ENCODE measurements around the gene OR8D4. TPM values are rescaled to one million over a fixed set of nuclear protein-coding genes. Genes with fewer than 3 reads are reported as not detected.

OR8D4 gene
- total RNA-seq, 1 donor from 2014 or later = not detected

- FAIRE-seq (no peak), DNase-seq (ENCODE audit: low read depth) (no peak)
- Histone ChIP-seq H4K20me1 (ENCODE audit: insufficient read depth, low read length) (no peaks in the 10 kb centered on the region), H3K9ac (ENCODE audit: low read length) (no peak overlapping the region), H3K4me2 (ENCODE audit: low read length) (no peak overlapping the region), H3K36me3 (ENCODE audit: insufficient read depth, low read length) (no peaks in the 10 kb centered on the region), H3K4me1 (ENCODE audit: insufficient read depth, low read length) (no peaks in the 10 kb centered on the region), H3K27ac (ENCODE audit: low read depth, low read length) (no peak overlapping the region), H3K27me3 (ENCODE audit: insufficient read depth, low read length) (no peaks in the 10 kb centered on the region), H3K9me3 (ENCODE audit: insufficient read depth, low read depth, low read length) (no peaks in the 10 kb centered on the region), H3K79me2 (ENCODE audit: insufficient read depth, low read length) (no peaks in the 10 kb centered on the region), H3K4me3 (ENCODE audit: insufficient read depth, low read depth, low read length) (no peak overlapping the region), H2AFZ (ENCODE audit: low read depth, low read length) (no peak overlapping the region)
- H3K36me3 Mint-ChIP-seq (ENCODE audit: low read depth, unreplicated experiment) = no peaks in the 10 kb centered on the region
- H3K4me3 Mint-ChIP-seq (ENCODE audit: unreplicated experiment) = no peak overlapping the region
- TF ChIP-seq CTCF (IDR thresholded peaks at IDR 0.05; ENCODE audit: insufficient read depth, low read depth, low read length) (no peak), EZH2 (IDR thresholded peaks at IDR 0.05; ENCODE audit: insufficient read depth, low read length) (no peak)
- H3K9me3 Mint-ChIP-seq (ENCODE audit: unreplicated experiment) = peaks cover 3% of the 10 kb centered on the region
- no peaks in the 10 kb centered on the region for H3K4me1 Mint-ChIP-seq (ENCODE audit: low read depth, unreplicated experiment)
- H3K27ac Mint-ChIP-seq (ENCODE audit: unreplicated experiment) = no peak overlapping the region
- H3K27me3 Mint-ChIP-seq (ENCODE audit: low read depth, unreplicated experiment) = no peaks in the 10 kb centered on the region
Measured at GRCh38 chr11:123880912-123881311, 21.1 kb upstream of the OR8D4 start.

GRCh38 chr11:123885570-123885969, 16.4 kb upstream of the OR8D4 start, which contains the start of gene TMEM225:
Gene TMEM225 (minus strand): TSS chr11:123885670. CDS start chr11:123885425, 245 bp downstream.
- H3K27me3 Mint-ChIP-seq (ENCODE audit: low read depth, unreplicated experiment) = no peaks in the 10 kb centered on the region
- Histone ChIP-seq H3K79me2 (ENCODE audit: insufficient read depth, low read length) (no peaks in the 10 kb centered on the region), H3K9me3 (ENCODE audit: insufficient read depth, low read depth, low read length) (no peaks in the 10 kb centered on the region), H3K27ac (ENCODE audit: low read depth, low read length) (no peak within 1 kb of the TSS), H4K20me1 (ENCODE audit: insufficient read depth, low read length) (no peaks in the 10 kb centered on the region), H3K4me3 (ENCODE audit: insufficient read depth, low read depth, low read length) (no peak within 1 kb of the TSS), H3K9ac (ENCODE audit: low read length) (no peak within 1 kb of the TSS), H2AFZ (ENCODE audit: low read depth, low read length) (no peak within 1 kb of the TSS), H3K27me3 (ENCODE audit: insufficient read depth, low read length) (no peaks in the 10 kb centered on the region), H3K36me3 (ENCODE audit: insufficient read depth, low read length) (no peaks in the 10 kb centered on the region), H3K4me2 (ENCODE audit: low read length) (no peak within 1 kb of the TSS), H3K4me1 (ENCODE audit: insufficient read depth, low read length) (no peaks in the 10 kb centered on the region)
- FAIRE-seq (no peak), DNase-seq (ENCODE audit: low read depth) (no peak)
- no peaks in the 10 kb centered on the region for H3K36me3 Mint-ChIP-seq (ENCODE audit: low read depth, unreplicated experiment)
- H3K4me1 Mint-ChIP-seq (ENCODE audit: low read depth, unreplicated experiment) = no peaks in the 10 kb centered on the region
- no peak within 1 kb of the TSS for H3K27ac Mint-ChIP-seq (ENCODE audit: unreplicated experiment)
- TF ChIP-seq CTCF (IDR thresholded peaks at IDR 0.05; ENCODE audit: insufficient read depth, low read depth, low read length) (no peak), EZH2 (IDR thresholded peaks at IDR 0.05; ENCODE audit: insufficient read depth, low read length) (no peak)
- no peaks in the 10 kb centered on the region for H3K9me3 Mint-ChIP-seq (ENCODE audit: unreplicated experiment)
- H3K4me3 Mint-ChIP-seq (ENCODE audit: unreplicated experiment) = no peak within 1 kb of the TSS

- Histone ChIP-seq H3K36me3 (ENCODE audit: insufficient read depth, low read length) (no peaks in the 10 kb centered on the region), H2AFZ (ENCODE audit: low read depth, low read length) (no peak overlapping the region), H3K27ac (ENCODE audit: low read depth, low read length) (no peak overlapping the region), H3K27me3 (ENCODE audit: insufficient read depth, low read length) (no peaks in the 10 kb centered on the region), H3K4me1 (ENCODE audit: insufficient read depth, low read length) (no peaks in the 10 kb centered on the region), H3K79me2 (ENCODE audit: insufficient read depth, low read length) (no peaks in the 10 kb centered on the region), H3K4me2 (ENCODE audit: low read length) (no peak overlapping the region), H4K20me1 (ENCODE audit: insufficient read depth, low read length) (no peaks in the 10 kb centered on the region), H3K9me3 (ENCODE audit: insufficient read depth, low read depth, low read length) (no peaks in the 10 kb centered on the region), H3K4me3 (ENCODE audit: insufficient read depth, low read depth, low read length) (no peak overlapping the region), H3K9ac (ENCODE audit: low read length) (no peak overlapping the region)
- H3K4me1 Mint-ChIP-seq (ENCODE audit: low read depth, unreplicated experiment) = no peaks in the 10 kb centered on the region
- TF ChIP-seq CTCF (IDR thresholded peaks at IDR 0.05; ENCODE audit: insufficient read depth, low read depth, low read length) (no peak), EZH2 (IDR thresholded peaks at IDR 0.05; ENCODE audit: insufficient read depth, low read length) (no peak)
- no peak for DNase-seq (ENCODE audit: low read depth)
- no peaks in the 10 kb centered on the region for H3K36me3 Mint-ChIP-seq (ENCODE audit: low read depth, unreplicated experiment)
- no peaks in the 10 kb centered on the region for H3K9me3 Mint-ChIP-seq (ENCODE audit: unreplicated experiment)
- no peak for FAIRE-seq
- H3K27ac Mint-ChIP-seq (ENCODE audit: unreplicated experiment) = no peak overlapping the region
- H3K4me3 Mint-ChIP-seq (ENCODE audit: unreplicated experiment) = no peak overlapping the region
- H3K27me3 Mint-ChIP-seq (ENCODE audit: low read depth, unreplicated experiment) = no peaks in the 10 kb centered on the region
Measured at GRCh38 chr11:123892031-123892430, 9.9 kb upstream of the OR8D4 start.

Measured in astrocyte (in vitro differentiated cells and primary cell).